ENCODE data around the gene TYK2.
A peak's percentile ranks its signal among the peaks of the same experiment; 100 is the strongest.

Gene TYK2

DNA sequence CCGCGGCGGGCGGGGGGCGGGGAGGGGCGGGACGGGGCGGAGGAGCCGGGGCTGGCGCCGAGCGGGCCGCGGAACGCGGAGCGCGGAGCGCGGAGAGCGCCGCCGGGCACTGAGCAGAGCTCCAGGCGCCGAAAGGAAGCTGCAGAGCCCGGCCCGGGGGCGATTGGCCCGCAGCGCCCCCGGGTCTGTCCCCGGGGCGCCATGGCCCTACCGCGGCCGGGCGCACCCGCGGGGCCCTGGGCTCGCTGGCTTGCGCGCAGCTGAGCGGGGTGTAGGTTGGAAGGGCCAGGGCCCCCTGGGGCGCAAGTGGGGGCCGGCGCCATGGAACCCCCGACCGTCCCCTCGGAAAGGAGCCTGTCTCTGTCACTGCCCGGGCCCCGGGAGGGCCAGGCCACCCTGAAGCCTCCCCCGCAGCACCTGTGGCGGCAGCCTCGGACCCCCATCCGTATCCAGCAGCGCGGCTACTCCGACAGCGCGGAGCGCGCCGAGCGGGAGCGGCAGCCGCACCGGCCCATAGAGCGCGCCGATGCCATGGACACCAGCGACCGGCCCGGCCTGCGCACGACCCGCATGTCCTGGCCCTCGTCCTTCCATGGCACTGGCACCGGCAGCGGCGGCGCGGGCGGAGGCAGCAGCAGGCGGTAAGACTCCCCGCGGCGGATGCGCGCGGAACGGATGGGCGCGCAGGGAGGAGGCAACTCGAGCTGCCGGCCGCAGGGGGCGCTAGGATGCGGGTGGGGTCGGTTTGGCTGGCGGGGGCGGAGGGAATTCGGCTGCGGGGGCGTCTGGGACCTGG is 40.3 kb upstream of the TYK2 start, which contains the start of gene PDE4A (continued):
- TF ChIP-seq, protein P1, sequence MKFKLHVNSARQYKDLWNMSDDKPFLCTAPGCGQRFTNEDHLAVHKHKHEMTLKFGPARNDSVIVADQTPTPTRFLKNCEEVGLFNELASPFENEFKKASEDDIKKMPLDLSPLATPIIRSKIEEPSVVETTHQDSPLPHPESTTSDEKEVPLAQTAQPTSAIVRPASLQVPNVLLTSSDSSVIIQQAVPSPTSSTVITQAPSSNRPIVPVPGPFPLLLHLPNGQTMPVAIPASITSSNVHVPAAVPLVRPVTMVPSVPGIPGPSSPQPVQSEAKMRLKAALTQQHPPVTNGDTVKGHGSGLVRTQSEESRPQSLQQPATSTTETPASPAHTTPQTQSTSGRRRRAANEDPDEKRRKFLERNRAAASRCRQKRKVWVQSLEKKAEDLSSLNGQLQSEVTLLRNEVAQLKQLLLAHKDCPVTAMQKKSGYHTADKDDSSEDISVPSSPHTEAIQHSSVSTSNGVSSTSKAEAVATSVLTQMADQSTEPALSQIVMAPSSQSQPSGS (tag by site-specific recombination; IDR thresholded peaks at IDR 0.05; ENCODE audit: low read depth), result no peak
- TF ChIP-seq ZNF514 (tag by site-specific recombination; IDR thresholded peaks at IDR 0.05) (no peak), ZNF664 (tag by site-specific recombination; IDR thresholded peaks at IDR 0.05) (no peak), GLIS2 (tag by site-specific recombination; IDR thresholded peaks at IDR 0.05) (peak; percentile 86), ZNF560 (tag by site-specific recombination; IDR thresholded peaks at IDR 0.05; ENCODE audit: borderline replicate concordance) (no peak), ZNF629 (tag by site-specific recombination; IDR thresholded peaks at IDR 0.05) (peak; percentile 23; the same call in 1 of the 2 replicates), ZXDB (tag by site-specific recombination; IDR thresholded peaks at IDR 0.05) (0 out of 2 replicates have a peak, but pooled peaks have one; percentile 38)
- TF ChIP-seq, protein P2, sequence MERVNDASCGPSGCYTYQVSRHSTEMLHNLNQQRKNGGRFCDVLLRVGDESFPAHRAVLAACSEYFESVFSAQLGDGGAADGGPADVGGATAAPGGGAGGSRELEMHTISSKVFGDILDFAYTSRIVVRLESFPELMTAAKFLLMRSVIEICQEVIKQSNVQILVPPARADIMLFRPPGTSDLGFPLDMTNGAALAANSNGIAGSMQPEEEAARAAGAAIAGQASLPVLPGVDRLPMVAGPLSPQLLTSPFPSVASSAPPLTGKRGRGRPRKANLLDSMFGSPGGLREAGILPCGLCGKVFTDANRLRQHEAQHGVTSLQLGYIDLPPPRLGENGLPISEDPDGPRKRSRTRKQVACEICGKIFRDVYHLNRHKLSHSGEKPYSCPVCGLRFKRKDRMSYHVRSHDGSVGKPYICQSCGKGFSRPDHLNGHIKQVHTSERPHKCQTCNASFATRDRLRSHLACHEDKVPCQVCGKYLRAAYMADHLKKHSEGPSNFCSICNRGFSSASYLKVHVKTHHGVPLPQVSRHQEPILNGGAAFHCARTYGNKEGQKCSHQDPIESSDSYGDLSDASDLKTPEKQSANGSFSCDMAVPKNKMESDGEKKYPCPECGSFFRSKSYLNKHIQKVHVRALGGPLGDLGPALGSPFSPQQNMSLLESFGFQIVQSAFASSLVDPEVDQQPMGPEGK (tag by site-specific recombination; IDR thresholded peaks at IDR 0.05), result peak; percentile 92
- TF ChIP-seq, protein P3, sequence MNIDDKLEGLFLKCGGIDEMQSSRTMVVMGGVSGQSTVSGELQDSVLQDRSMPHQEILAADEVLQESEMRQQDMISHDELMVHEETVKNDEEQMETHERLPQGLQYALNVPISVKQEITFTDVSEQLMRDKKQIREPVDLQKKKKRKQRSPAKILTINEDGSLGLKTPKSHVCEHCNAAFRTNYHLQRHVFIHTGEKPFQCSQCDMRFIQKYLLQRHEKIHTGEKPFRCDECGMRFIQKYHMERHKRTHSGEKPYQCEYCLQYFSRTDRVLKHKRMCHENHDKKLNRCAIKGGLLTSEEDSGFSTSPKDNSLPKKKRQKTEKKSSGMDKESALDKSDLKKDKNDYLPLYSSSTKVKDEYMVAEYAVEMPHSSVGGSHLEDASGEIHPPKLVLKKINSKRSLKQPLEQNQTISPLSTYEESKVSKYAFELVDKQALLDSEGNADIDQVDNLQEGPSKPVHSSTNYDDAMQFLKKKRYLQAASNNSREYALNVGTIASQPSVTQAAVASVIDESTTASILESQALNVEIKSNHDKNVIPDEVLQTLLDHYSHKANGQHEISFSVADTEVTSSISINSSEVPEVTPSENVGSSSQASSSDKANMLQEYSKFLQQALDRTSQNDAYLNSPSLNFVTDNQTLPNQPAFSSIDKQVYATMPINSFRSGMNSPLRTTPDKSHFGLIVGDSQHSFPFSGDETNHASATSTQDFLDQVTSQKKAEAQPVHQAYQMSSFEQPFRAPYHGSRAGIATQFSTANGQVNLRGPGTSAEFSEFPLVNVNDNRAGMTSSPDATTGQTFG (tag by site-specific recombination; IDR thresholded peaks at IDR 0.05; ENCODE audit: borderline replicate concordance), result no peak
- TF ChIP-seq, protein P4, sequence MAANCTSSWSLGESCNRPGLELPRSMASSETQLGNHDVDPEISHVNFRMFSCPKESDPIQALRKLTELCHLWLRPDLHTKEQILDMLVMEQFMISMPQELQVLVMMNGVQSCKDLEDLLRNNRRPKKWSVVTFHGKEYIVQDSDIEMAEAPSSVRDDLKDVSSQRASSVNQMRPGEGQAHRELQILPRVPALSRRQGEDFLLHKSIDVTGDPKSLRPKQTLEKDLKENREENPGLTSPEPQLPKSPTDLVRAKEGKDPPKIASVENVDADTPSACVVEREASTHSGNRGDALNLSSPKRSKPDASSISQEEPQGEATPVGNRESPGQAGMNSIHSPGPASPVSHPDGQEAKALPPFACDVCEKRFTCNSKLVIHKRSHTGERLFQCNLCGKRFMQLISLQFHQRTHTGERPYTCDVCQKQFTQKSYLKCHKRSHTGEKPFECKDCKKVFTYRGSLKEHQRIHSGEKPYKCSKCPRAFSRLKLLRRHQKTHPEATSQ (tag by site-specific recombination; IDR thresholded peaks at IDR 0.05), result peak; percentile 73

DNA sequence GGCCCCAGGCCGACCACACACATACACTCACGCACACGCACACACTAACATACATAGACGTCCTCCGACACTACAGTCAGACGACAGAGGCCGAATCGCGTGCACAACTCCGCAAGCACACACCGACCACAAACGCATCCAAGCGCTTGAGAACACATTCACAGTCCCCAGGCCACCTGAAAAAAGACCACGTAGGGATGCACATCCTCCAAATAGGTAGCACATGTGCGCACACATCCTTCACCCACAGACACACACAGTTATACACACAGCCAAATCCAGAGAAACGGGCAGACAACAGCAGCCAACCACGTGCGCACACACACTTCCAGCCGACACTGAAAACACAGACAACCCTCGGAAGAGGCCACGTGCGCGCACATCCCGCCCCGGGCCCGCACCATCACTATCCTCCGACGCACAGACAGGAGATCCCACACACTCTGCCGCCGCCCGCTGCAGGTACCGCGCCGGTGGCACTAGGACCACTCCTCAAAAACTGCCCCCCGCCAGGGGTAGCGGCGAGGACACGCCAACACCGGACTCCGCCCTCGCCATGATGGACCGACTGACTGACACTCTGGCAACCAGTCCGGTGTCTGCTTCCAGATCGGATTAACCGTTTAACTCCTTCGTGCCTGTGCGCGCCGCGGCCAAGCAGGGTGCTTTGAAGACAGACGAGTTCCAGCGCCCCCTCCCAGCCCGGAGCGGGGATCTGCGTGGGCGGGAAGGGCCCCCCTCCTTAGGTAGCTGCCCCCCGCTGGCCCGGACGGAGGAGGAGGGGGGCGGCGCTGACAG is 39.5 kb upstream of the TYK2 start:
- H3K4me3 ChIP-seq (ENCODE audit: low read depth, low read length), result peak overlapping the region; percentile 34
- ChIA-PET CTCF (interaction anchor here (0.7 to 9.1 kb wide), 5 partner anchors 8 to 1687 kb away, joined by 3 to 193 read pairs (median 4); partner anchors contain the start of gene CDC37), POLR2A (interaction anchor here (0.5 to 2.1 kb wide), 4 partner anchors 16 to 287 kb away, joined by 3 to 7 read pairs (median 4); partner anchors contain the start of genes CDC37 and TYK2)
- H3K4me1 ChIP-seq (ENCODE audit: control insufficient read depth, insufficient read depth, low read length), result 0 out of 2 replicates have a peak, but pooled peaks cover 8% of the 10 kb centered on the region
- no peak overlapping the region for H3K27ac ChIP-seq (ENCODE audit: extremely low read depth, low read depth, low read length)
- no peaks in the 10 kb centered on the region for H3K36me3 ChIP-seq (ENCODE audit: control insufficient read depth in 2 of 2, insufficient read depth in 1 of 2, low read length in 2 of 2)
- no peaks in the 10 kb centered on the region for H3K9me3 ChIP-seq (ENCODE audit: control insufficient read depth, insufficient read depth, low read depth, low read length)
- TF ChIP-seq ZNF146 (tag by site-specific recombination; IDR thresholded peaks at IDR 0.05) (peak; percentile 27; the same call in 1 of the 2 replicates), ZSCAN30 (tag by site-specific recombination; IDR thresholded peaks at IDR 0.05) (peak; percentile 71; the same call in 1 of the 2 replicates), BCL11A (tag by site-specific recombination; IDR thresholded peaks at IDR 0.05; ENCODE audit: low read depth) (peak; percentile 26; the same call in 1 of the 2 replicates), RBAK (tag by site-specific recombination; IDR thresholded peaks at IDR 0.05) (no peak), SP7 (tag by site-specific recombination; IDR thresholded peaks at IDR 0.05) (peak; percentile 86)
- TF ChIP-seq, protein P5, sequence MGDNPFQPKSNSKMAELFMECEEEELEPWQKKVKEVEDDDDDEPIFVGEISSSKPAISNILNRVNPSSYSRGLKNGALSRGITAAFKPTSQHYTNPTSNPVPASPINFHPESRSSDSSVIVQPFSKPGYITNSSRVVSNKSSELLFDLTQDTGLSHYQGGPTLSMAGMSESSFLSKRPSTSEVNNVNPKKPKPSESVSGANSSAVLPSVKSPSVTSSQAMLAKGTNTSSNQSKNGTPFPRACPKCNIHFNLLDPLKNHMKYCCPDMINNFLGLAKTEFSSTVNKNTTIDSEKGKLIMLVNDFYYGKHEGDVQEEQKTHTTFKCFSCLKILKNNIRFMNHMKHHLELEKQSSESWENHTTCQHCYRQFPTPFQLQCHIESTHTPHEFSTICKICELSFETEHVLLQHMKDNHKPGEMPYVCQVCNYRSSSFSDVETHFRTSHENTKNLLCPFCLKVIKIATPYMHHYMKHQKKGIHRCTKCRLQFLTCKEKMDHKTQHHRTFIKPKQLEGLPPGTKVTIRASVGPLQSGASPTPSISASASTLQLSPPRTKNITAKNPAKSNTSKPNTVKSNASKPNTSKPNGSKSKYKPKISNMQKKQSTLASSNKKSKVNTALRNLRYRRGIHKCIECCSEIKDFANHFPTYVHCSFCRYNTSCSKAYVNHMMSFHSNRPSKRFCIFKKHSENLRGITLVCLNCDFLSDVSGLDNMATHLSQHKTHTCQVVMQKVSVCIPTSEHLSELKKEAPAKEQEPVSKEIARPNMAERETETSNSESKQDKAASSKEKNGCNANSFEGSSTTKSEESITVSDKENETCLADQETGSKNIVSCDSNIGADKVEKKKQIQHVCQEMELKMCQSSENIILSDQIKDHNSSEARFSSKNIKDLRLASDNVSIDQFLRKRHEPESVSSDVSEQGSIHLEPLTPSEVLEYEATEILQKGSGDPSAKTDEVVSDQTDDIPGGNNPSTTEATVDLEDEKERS (tag by site-specific recombination; IDR thresholded peaks at IDR 0.05), result peak; percentile 7; the same call in 1 of the 2 replicates
- TF ChIP-seq, protein P6, sequence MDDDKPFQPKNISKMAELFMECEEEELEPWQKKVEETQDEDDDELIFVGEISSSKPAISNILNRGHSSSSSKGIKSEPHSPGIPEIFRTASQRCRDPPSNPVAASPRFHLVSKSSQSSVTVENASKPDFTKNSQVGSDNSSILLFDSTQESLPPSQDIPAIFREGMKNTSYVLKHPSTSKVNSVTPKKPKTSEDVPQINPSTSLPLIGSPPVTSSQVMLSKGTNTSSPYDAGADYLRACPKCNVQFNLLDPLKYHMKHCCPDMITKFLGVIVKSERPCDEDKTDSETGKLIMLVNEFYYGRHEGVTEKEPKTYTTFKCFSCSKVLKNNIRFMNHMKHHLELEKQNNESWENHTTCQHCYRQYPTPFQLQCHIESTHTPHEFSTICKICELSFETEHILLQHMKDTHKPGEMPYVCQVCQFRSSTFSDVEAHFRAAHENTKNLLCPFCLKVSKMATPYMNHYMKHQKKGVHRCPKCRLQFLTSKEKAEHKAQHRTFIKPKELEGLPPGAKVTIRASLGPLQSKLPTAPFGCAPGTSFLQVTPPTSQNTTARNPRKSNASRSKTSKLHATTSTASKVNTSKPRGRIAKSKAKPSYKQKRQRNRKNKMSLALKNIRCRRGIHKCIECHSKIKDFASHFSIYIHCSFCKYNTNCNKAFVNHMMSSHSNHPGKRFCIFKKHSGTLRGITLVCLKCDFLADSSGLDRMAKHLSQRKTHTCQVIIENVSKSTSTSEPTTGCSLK (tag by site-specific recombination; IDR thresholded peaks at IDR 0.05), result no peak
- TF ChIP-seq, protein P7, sequence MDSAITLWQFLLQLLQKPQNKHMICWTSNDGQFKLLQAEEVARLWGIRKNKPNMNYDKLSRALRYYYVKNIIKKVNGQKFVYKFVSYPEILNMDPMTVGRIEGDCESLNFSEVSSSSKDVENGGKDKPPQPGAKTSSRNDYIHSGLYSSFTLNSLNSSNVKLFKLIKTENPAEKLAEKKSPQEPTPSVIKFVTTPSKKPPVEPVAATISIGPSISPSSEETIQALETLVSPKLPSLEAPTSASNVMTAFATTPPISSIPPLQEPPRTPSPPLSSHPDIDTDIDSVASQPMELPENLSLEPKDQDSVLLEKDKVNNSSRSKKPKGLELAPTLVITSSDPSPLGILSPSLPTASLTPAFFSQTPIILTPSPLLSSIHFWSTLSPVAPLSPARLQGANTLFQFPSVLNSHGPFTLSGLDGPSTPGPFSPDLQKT (IDR thresholded peaks at IDR 0.05; ENCODE audit: borderline replicate concordance, low read depth, low read length), result no peak

Data from HEK293 (cell line).